HCT116 (cell line): ENCODE results near the gene HIF1A. TPM values are rescaled to one million over a fixed set of nuclear protein-coding genes. Genes with fewer than 3 reads are reported as not detected.

ENCODE experiments used
- ATAC-seq: fragments of 200-7000 bp; cut with Tn5 transposase; 2 replicates; pipeline ENCODE4 v1.9.1; 2020; ENCODE audit warnings: mild to moderate bottlenecking, moderate library complexity
- BruUV-seq: library from RNA; stranded (reverse); fragments of 400-500 nt; replicated peaks from 2 replicates; lab custom pipeline; 2021; lab: Mats Ljungman, UMichigan
- CTCF ChIA-PET: fragments of 300-600 bp; sonication (Branson Sonifier 250); formaldehyde crosslinking; loops from one replicate; lab custom pipeline; 2021; ENCODE audit warnings: antibody characterized with exemption; lab: Charles Lee
- POLR2A ChIA-PET: fragments of 300-600, 350-600 bp; sonication (Branson Sonifier 250); formaldehyde crosslinking; loops from one replicate; lab custom pipeline; 2021; ENCODE audit warnings: antibody characterized with exemption; lab: Charles Lee
- RAD21 ChIA-PET, 2 experiments: fragments of 300-600 bp; sonication (Branson Sonifier 250); formaldehyde crosslinking; loops; one replicate each; lab custom pipeline; 2023; ENCODE audit warnings: low total read pairs in 2 of 2; ENCODE audit not compliant: uncharacterized antibody in 2 of 2, unreplicated experiment in 2 of 2, low non-redundant PET in 1 of 2; lab: Charles Lee
- DNase-seq: peaks from one replicate; pipeline ENCODE4 v3.0.0-alpha.2; 2010; ENCODE audit warnings: low read depth, low spot score
- H2AFZ ChIP-seq: fragments of 200-600 bp; shearing (Covaris generic), sonication (generic); 2 replicates; pipeline ENCODE4 v1.6.1; 2017; ENCODE audit warnings: low read depth, mixed run types, mixed read lengths, antibody characterized with exemption, low read length; ENCODE audit not compliant: poor library complexity, severe bottlenecking
- H3K27ac ChIP-seq: 2 replicates; pipeline ENCODE4 v1.5.1; 2012; ENCODE audit warnings: low read depth, low read length
- H3K27me3 ChIP-seq: fragments of 200-600 bp; sonication (generic); 2 replicates; pipeline ENCODE4 v1.6.1; 2016; ENCODE audit warnings: mixed run types, low read length, mixed read lengths; ENCODE audit not compliant: insufficient read depth
- H3K36me3 ChIP-seq, 2 experiments: fragments of 200-500 bp in 1 of 2; fragments of 200-600 bp in 1 of 2; sonication (Bioruptor generic) in 1 of 2; sonication (generic) in 1 of 2; 2 replicates each; pipeline versions ENCODE4 v1.5.1 to v1.6.1; 2014 to 2016; ENCODE audit warnings: low read length in 2 of 2, inconsistent platforms in 1 of 2, mixed read lengths in 1 of 2, mixed run types in 1 of 2; ENCODE audit not compliant: insufficient read depth in 2 of 2, control insufficient read depth in 1 of 2
- H3K4me1 ChIP-seq, 2 experiments: fragments of 200-600 bp in 1 of 2; sonication (generic) in 1 of 2; 2 replicates each; pipeline versions ENCODE4 v1.5.1 to v1.6.1; 2012 to 2017; ENCODE audit warnings: low read length in 2 of 2, inconsistent platforms in 1 of 2, mild to moderate bottlenecking in 1 of 2, mixed read lengths in 1 of 2, mixed run types in 1 of 2, moderate library complexity in 1 of 2; ENCODE audit not compliant: insufficient read depth in 2 of 2, control insufficient read depth in 1 of 2
- H3K4me2 ChIP-seq: fragments of 200-600 bp; sonication (generic); 2 replicates; pipeline ENCODE4 v1.6.1; 2017; ENCODE audit warnings: mixed run types, low read length, mixed read lengths
- H3K4me3 ChIP-seq, 2 experiments: fragments of 200-600 bp in 1 of 2; sonication (generic) in 1 of 2; replicated peaks in 1 of 2; 2 replicates each; pipeline ENCODE4 v1.5.1; 2011 to 2016; ENCODE audit warnings: low read length in 2 of 2, control low read depth in 1 of 2, low read depth in 1 of 2, mild to moderate bottlenecking in 1 of 2, mixed read lengths in 1 of 2, mixed run types in 1 of 2
- H3K79me2 ChIP-seq: fragments of 200-600 bp; sonication (generic); 2 replicates; pipeline ENCODE4 v1.6.1; 2017; ENCODE audit warnings: mild to moderate bottlenecking, mixed run types, low read length, moderate library complexity, mixed read lengths; ENCODE audit not compliant: insufficient read depth
- H3K9ac ChIP-seq: fragments of 200-600 bp; sonication (generic); 2 replicates; pipeline ENCODE4 v1.6.1; 2016; ENCODE audit warnings: low read length, mixed read lengths
- H3K9me2 ChIP-seq: fragments of 200-600 bp; sonication (generic), shearing (Covaris generic); 2 replicates; pipeline ENCODE4 v1.6.1; 2017; ENCODE audit warnings: mixed run types, mild to moderate bottlenecking, moderate library complexity; ENCODE audit not compliant: insufficient read depth
- H3K9me3 ChIP-seq, 2 experiments: fragments of 200-500 bp in 1 of 2; fragments of 200-600 bp in 1 of 2; sonication (Bioruptor generic) in 1 of 2; sonication (generic) in 1 of 2; 2 replicates each; pipeline ENCODE4 v1.6.1; 2014 to 2017; ENCODE audit warnings: low read length in 2 of 2, mixed read lengths in 2 of 2, inconsistent platforms in 1 of 2, low read depth in 1 of 2, mild to moderate bottlenecking in 1 of 2, mixed run types in 1 of 2, moderate library complexity in 1 of 2; ENCODE audit not compliant: control insufficient read depth in 1 of 2, insufficient read depth in 1 of 2
- H4K20me1 ChIP-seq: fragments of 200-600 bp; sonication (generic), shearing (Covaris generic); 2 replicates; pipeline ENCODE4 v1.6.1; 2017; ENCODE audit warnings: mixed run types, mild to moderate bottlenecking, moderate library complexity; ENCODE audit not compliant: insufficient read depth
- CBX3 ChIP-seq: IDR thresholded peaks from 2 replicates; pipeline ENCODE4 v1.6.1; 2012; ENCODE audit warnings: low read depth
- CTCF ChIP-seq, 3 experiments: fragments of 200-600 bp in 1 of 3; sonication (generic) in 1 of 3; IDR thresholded peaks in 2 of 3; conservative IDR thresholded peaks in 1 of 3; 2 replicates each; pipeline ENCODE4 v1.5.1; 2012 to 2017; ENCODE audit warnings: low read depth in 2 of 3, low read length in 2 of 3, antibody characterized with exemption in 1 of 3, borderline replicate concordance in 1 of 3, control low read depth in 1 of 3, mild to moderate bottlenecking in 1 of 3, mixed read lengths in 1 of 3, mixed run types in 1 of 3, moderate library complexity in 1 of 3; ENCODE audit not compliant: insufficient read depth in 1 of 3
- EGR1 ChIP-seq: IDR thresholded peaks from 2 replicates; pipeline ENCODE4 v1.6.1; 2012; ENCODE audit warnings: low read depth
- ELF1 ChIP-seq: IDR thresholded peaks from 2 replicates; pipeline ENCODE4 v1.6.1; 2012; ENCODE audit warnings: low read depth, borderline replicate concordance
- EZH2phosphoT487 ChIP-seq: fragments of 200-600 bp; IDR thresholded peaks from 2 replicates; pipeline ENCODE4 v1.6.1; 2018; ENCODE audit warnings: antibody characterized with exemption, borderline replicate concordance
- MAX ChIP-seq: IDR thresholded peaks from 2 replicates; pipeline ENCODE4 v1.6.1; 2012
- POLR2AphosphoS5 ChIP-seq: IDR thresholded peaks from 2 replicates; pipeline ENCODE4 v1.6.1; 2011; ENCODE audit warnings: mild to moderate bottlenecking, low read depth, low read length, moderate library complexity
- SP1 ChIP-seq: IDR thresholded peaks from 2 replicates; pipeline ENCODE4 v1.6.1; 2012; ENCODE audit warnings: low read depth
- TCF7L2 ChIP-seq: IDR thresholded peaks from 2 replicates; pipeline ENCODE4 v1.7.0; 2011; ENCODE audit warnings: borderline replicate concordance, inconsistent platforms; ENCODE audit not compliant: insufficient read depth, insufficient read length; ENCODE audit errors: extremely low read depth
- ZBTB33 ChIP-seq: IDR thresholded peaks from 2 replicates; pipeline ENCODE4 v1.6.1; 2011; ENCODE audit warnings: mild to moderate bottlenecking, low read length, moderate library complexity; ENCODE audit not compliant: insufficient replicate concordance; ENCODE audit errors: extremely low read depth
- ZFX ChIP-seq: fragments of 450-650 bp; IDR thresholded peaks from 2 replicates; pipeline ENCODE4 v1.6.1; 2017
- intact Hi-C: fragments of 100-400 bp; cut with micrococcal nuclease; formaldehyde crosslinking; loops from 2 replicates; pipeline ENCODE4 v1.10.0; 2022
- total RNA-seq: library from RNA; stranded (reverse); gene quantifications from one replicate; pipeline ENCODE4 v1.2.1, GENCODE V29; 2021; ENCODE audit not compliant: unreplicated experiment

Gene HIF1A
- total RNA-seq, 1 experiment from 2014 or later = 113 TPM

- Histone ChIP-seq H4K20me1 (no peaks in the 10 kb centered on the region), H3K4me2 (no peak overlapping the region), H3K9ac (no peak overlapping the region), H3K9me3 (no peaks in the 10 kb centered on the region), H3K4me1 (peaks cover 5 to 16% of the 10 kb centered on the region in 2 experiments; a peak in 3 of 4 replicates), H3K36me3 (peaks cover under 1 to 4% of the 10 kb centered on the region in 2 experiments), H3K4me3 (no peak overlapping the region), H3K9me2 (no peaks in the 10 kb centered on the region), H3K27ac (no peak overlapping the region), H3K27me3 (no peaks in the 10 kb centered on the region), H3K79me2 (peaks cover 48% of the 10 kb centered on the region), H2AFZ (no peak overlapping the region)
- no TSS peak for BruUV-seq
- CTCF ChIA-PET = no interaction called here
- no peak for TF ChIP-seq ZFX
- no peak for TF ChIP-seq POLR2AphosphoS5
- no peak for TF ChIP-seq ZBTB33
- TF ChIP-seq EGR1 = no peak
- no peak for TF ChIP-seq CBX3
- TF ChIP-seq SP1 = no peak
- no peak for TF ChIP-seq CTCF (IDR thresholded peaks at IDR 0.05 in 2 of 3, conservative IDR thresholded peaks at IDR 0.05 in 1 of 3; ENCODE audit: borderline replicate concordance in 1 of 3, insufficient read depth in 1 of 3, low read depth in 2 of 3, low read length in 2 of 3)
- no peak for TF ChIP-seq EZH2phosphoT487
- no peak for TF ChIP-seq TCF7L2
- TF ChIP-seq ELF1 = no peak
- TF ChIP-seq MAX = no peak
- RAD21 ChIA-PET = no interaction called here
- no peak for ATAC-seq
- intact Hi-C loops = no loop called here
- POLR2A ChIA-PET = no interaction called here
- DNase-seq = no peak
These were observed 69.2 kb downstream of the HIF1A start for GRCh38 chr14:61764342-61765122.
